ENCODE data around the gene BMI1. TPM values are rescaled to one million over a fixed set of nuclear protein-coding genes. Genes with fewer than 3 reads are reported as not detected.

BMI1 gene
- total RNA-seq, 1 donor from 2014 or later, result 49.9 TPM

DNA sequence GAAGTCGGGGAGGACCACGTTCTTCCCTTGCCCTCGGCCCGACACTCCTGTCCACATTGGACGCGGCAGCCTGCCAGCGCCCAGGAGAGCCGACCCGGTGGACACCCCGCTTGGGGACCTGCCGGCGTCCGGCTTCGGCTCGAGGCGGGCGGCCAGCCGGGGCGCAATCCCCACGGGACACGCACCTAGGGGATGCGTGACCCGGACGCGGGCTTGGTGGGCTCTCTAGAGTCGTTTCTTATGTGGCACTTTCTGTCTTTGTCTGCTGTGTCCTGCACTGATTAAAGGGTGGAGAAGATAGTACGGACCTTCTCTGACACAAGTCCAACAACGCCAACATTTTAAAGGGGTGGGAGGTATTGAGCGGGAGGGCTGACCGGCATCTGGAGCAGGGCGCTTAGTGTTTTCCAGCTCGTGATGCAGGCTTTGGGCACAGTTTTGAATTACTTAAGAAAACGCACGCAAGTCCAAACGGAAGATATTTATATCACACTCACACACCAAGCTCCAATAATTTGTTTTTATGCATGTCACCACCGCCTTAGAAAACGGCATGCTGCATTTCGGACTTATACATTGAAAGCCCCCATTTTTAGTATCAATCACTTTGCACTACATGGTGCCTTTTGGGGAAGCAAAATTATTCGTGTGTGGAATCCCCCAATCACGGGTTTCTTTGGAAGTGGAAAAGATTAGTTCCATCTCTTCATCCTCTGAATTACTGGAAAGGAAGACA, 20.5 kb downstream of the BMI1 start:
- H3K9me3 Mint-ChIP-seq, result no peaks in the 10 kb centered on the region
- peaks cover under 1% of the 10 kb centered on the region for H3K36me3 Mint-ChIP-seq (ENCODE audit: low read depth)
- H3K4me3 Mint-ChIP-seq, result peak overlapping the region; percentile 89
- H3K4me1 Mint-ChIP-seq, result peaks cover 27% of the 10 kb centered on the region
- H3K27ac Mint-ChIP-seq (ENCODE audit: unreplicated experiment), result no peak overlapping the region
- no peak for DNase-seq (ENCODE audit: low read depth, low spot score)
- no peak for TF ChIP-seq CTCF (conservative IDR thresholded peaks at IDR 0.05)
- peaks cover 95% of the 10 kb centered on the region for H3K27me3 Mint-ChIP-seq (ENCODE audit: low read depth)

GRCh38 chr10:22341926-22342196, 21.0 kb downstream of the BMI1 start:
- peaks cover 26% of the 10 kb centered on the region for H3K4me1 Mint-ChIP-seq
- H3K27me3 Mint-ChIP-seq (ENCODE audit: low read depth), result peaks cover 95% of the 10 kb centered on the region
- H3K9me3 Mint-ChIP-seq, result no peaks in the 10 kb centered on the region

DNA sequence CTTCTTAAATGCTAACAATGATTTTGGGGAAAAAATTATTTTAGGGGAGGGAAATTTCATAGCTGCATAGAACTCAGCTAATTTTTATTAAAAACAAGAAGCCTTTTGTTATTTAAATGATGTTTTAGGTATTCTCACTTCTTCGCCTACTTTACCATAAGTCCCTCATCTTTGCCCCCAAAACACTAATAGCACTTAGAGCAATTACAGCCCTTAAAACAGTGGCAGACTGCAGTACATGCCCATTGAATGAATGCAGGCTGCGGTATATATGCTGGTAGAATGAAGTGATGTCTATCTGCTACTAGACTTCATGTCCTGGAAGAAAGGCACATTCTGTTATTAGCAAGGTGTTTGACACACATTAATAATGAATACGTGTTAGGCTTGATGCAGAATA, 21.5 kb downstream of the BMI1 start:
- H3K9me3 Mint-ChIP-seq, result no peaks in the 10 kb centered on the region
- DNase-seq (ENCODE audit: low read depth, low spot score), result no peak
- H3K4me1 Mint-ChIP-seq, result peaks cover 20% of the 10 kb centered on the region
- H3K4me3 Mint-ChIP-seq, result peak overlapping the region; percentile 27
- TF ChIP-seq CTCF (conservative IDR thresholded peaks at IDR 0.05), result no peak
- peaks cover 95% of the 10 kb centered on the region for H3K27me3 Mint-ChIP-seq (ENCODE audit: low read depth)
- H3K27ac Mint-ChIP-seq (ENCODE audit: unreplicated experiment), result no peak overlapping the region
- peaks cover 2% of the 10 kb centered on the region for H3K36me3 Mint-ChIP-seq (ENCODE audit: low read depth)

More at GRCh38 chr10:22341926-22342196, 21.0 kb downstream of the BMI1 start:
- DNase-seq (ENCODE audit: low read depth, low spot score), result no peak
- H3K4me3 Mint-ChIP-seq, result peak overlapping the region; percentile 89
- peaks cover 2% of the 10 kb centered on the region for H3K36me3 Mint-ChIP-seq (ENCODE audit: low read depth)
- TF ChIP-seq CTCF (conservative IDR thresholded peaks at IDR 0.05), result no peak
- H3K27ac Mint-ChIP-seq (ENCODE audit: unreplicated experiment), result no peak overlapping the region

DNA sequence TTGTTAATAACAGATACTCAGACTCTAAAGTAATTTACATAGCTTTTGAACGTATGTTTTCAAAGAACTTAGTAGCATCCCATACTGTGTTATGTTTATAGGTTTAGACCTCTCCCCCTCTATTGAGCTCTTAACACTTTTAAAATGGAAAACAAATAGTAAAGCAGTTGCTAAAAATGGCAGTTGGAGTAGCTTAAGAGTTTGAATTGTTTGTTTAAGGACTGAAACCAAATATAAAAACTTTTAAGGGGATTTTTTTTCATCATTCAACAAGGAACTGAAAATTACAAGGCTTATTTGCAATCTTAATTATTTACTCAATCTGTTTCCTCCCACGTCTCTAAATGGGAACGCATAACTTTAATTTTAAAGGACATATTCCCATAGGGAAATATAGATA, 22.8 kb downstream of the BMI1 start:
- Mint-ChIP-seq H3K4me3 (peak overlapping the region; percentile 59), H3K27ac (ENCODE audit: unreplicated experiment) (no peak overlapping the region), H3K9me3 (no peaks in the 10 kb centered on the region), H3K36me3 (ENCODE audit: low read depth) (peaks cover 2% of the 10 kb centered on the region), H3K4me1 (peaks cover 19% of the 10 kb centered on the region), H3K27me3 (ENCODE audit: low read depth) (peaks cover 95% of the 10 kb centered on the region)
- TF ChIP-seq CTCF (conservative IDR thresholded peaks at IDR 0.05), result no peak
- no peak for DNase-seq (ENCODE audit: low read depth, low spot score)

- no peak overlapping the region for H3K27ac Mint-ChIP-seq (ENCODE audit: unreplicated experiment)
- H3K9me3 Mint-ChIP-seq, result no peaks in the 10 kb centered on the region
- H3K4me1 Mint-ChIP-seq, result peaks cover 19% of the 10 kb centered on the region
- no peak for DNase-seq (ENCODE audit: low read depth, low spot score)
- no peak for TF ChIP-seq CTCF (conservative IDR thresholded peaks at IDR 0.05)
- peaks cover 95% of the 10 kb centered on the region for H3K27me3 Mint-ChIP-seq (ENCODE audit: low read depth)
- H3K4me3 Mint-ChIP-seq, result peak overlapping the region; percentile 59
- peaks cover 2% of the 10 kb centered on the region for H3K36me3 Mint-ChIP-seq (ENCODE audit: low read depth)
These were observed 23.4 kb downstream of the BMI1 start for GRCh38 chr10:22344249-22344648.

All from neural crest cell (in vitro differentiated cells).